GM19328 (cell line): ENCODE measurements around the gene FXYD7.
"Not testable (repeated sequence)": the region's sequence is repeated elsewhere in the genome, so short reads cannot be mapped to it uniquely, and the experiment has no call there.

ENCODE experiments used
- ATAC-seq: cut with Tn5 transposase; IDR thresholded peaks from one replicate; pipeline ENCODE4 v1.9.1; 2021; ENCODE audit warnings: mild to moderate bottlenecking, moderate library complexity; ENCODE audit not compliant: unreplicated experiment

Gene FXYD7

GRCh38 chr19:35142606-35143230, 337 bp upstream of the FXYD7 start:
- ATAC-seq = no peak

DNA sequence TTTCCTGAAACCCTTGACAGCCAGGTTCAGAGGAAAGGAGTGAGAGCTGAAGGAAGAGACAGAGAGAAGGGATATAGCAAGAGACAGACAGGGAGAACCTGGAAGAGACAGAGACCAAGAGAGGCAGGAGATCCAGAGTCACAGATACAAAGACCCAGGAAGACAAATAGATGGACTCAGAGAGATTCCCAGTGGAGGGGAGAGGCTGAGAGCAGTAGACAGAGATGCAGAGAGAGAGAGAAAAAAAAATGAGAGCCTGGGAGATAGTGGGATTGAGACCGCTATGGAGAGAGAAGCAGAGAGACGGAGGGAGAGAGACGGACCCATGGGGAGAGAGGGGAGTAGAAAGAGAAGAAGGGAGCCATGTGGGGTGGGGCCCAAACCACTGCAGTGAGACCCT, 763 bp downstream of the FXYD7 start:
- ATAC-seq = no peak

GRCh38 chr19:35144259-35144599, 1.2 kb downstream of the FXYD7 start:
- no peak for ATAC-seq

GRCh38 chr19:35144600-35145436, 1.8 kb downstream of the FXYD7 start:
- no peak for ATAC-seq

DNA sequence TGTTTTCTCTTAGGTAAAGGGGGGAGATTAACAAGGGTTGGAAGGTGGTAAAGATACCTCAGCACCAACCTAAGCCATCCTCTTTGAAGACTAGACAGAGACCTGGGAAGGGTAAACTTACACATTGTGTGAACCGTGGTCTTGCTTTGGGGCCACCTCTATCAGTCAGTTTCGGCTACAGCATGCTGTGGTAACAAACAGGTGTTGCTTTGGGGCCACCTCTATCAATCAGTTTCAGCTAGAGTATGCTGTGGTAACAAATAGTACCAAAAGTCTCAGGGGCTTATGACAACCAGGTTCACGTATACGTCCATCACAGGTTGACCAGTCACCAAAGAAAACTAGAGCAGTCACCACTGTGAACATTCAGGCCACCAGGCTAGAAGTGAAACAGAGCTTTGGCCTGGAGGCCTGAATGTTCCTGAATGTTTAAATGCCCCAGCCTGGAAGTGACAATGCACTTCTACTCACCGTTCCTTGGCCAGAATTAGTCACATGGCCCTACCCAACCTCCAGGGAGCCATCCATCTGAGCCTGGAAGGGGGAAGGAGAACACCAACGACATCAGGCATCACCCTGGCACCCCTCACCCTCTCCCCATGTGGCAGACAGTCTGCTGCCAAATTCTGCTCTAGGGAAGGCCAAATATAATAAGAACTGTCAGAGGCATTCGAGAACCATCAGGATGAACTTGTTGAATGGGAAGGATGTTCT, 3.8 kb downstream of the FXYD7 start:
- no peak for ATAC-seq

GRCh38 chr19:35149463-35149862, 6.4 kb downstream of the FXYD7 start:
- ATAC-seq = no peak

DNA sequence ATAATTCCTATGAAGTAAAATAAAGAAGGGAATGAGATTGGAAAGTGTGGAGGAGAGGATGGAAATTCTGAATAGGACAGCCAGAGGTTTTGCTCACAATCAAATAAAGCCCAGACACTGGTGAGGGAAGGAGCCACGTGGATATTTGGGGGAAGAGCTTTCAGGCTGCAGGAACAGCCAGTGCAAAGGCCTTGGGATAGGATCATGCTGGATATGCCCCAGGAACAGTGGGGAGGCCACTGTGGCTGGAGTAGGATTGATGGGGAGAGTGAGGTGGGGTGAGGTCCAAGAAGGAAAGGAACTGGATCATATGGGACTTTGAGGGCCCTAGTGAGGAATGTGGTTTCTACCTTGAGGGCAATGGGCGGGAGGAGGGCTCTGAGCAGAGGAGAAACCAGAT, 7.4 kb downstream of the FXYD7 start:
- no peak for ATAC-seq

GRCh38 chr19:35151273-35152065, 8.4 kb downstream of the FXYD7 start:
- no peak for ATAC-seq

DNA sequence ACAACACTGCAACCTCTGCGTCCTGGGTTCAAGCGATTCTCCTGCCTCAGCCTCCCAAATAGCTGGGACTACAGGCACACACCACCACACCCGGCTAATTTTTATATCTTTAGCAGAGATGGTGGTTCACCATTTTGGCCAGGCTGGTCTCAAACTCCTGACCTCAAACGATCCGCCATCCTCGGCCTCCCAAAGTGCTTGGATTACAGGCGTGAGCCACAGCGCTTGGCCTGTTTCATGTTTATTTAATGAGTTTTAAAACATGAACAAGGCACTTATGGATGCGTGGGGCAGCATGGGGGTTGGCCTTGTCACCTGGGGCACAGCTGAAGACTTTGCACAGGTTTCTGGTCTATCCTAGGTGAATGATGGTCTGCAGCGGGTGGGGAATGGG, 10.1 kb downstream of the FXYD7 start:
- ATAC-seq = not testable (repeated sequence)

DNA sequence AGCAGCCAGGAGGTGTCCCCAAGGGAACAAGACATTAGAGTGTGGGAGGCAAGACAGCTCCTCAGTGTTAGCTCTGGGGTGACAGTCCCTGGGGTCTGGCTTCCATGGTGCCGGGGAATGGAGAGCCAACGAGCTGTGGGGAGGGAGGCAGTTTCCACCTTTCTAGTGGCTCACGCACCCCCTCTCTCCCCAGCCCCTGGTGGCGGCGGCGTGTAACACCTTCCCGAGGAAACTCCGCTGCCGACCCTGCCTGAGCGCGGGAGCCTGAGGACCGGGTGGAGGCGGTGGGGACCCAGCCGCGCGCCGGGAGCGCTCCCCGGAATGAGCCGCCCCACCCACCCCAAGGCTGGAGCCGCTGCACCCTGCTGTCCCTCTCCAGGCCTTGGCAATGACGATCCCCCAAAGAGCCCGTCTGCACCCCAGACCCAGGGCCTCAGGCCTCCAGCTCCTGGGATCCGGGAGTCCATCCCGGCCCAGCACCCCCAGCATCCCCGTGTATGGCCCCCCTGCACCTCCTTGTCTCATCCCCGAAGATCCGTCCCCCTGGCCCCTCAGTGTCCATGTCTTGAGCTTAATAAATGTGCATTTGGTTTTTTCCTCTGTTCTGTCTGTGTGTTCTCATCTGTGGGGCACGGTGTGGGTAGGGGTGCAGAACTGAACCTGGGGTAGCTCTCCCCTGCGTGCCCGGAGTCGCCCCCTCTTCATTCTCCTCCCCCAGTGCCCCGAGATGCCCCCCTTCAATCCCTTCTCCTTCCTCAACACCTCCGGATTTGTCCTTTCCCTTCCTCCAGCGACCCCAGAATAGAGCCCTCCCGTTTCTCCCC, 10.9 kb downstream of the FXYD7 start:
- ATAC-seq = no peak

- no peak for ATAC-seq
Measured at GRCh38 chr19:35154525-35155406, 11.7 kb downstream of the FXYD7 start, which contains the start of gene FXYD5. FXYD5 (plus strand) TSS chr19:35154735; CDS start chr19:35155551, 816 bp downstream.

- ATAC-seq = no peak
Measured at GRCh38 chr19:35155441-35155840, 12.4 kb downstream of the FXYD7 start.

DNA sequence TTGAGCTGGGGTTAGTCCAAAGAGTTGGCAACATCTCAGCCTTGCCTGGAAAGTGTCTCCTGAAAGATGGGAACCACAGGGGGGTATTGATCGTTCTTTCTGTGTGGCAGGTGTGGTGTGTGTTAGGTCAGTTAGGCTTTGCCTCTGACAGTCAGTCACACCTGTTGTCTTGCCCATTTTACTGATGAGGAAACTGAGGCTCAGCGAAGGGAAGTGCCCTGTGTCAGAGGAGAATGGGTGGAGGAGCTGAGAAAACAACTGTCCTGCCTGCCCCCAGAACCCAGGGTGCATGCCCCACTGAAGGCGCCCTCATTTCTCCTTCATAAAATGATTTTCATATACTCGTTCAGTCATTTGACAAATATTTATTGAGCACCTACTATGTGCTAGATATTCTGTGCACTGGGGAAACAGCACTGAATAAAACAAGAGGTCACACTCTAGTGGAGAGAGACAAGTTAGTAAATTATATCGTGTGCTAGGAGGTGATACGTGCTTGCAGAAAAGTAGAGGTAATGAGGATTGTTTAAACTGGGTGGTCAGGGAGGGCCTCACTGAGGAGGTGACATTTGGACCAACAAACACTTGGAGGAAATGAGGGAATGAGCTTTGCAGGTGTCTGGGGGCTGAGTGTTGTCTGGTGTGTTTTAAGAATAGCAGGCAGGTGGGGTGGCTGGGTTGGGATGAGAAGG, 13.1 kb downstream of the FXYD7 start:
- ATAC-seq = no peak

- ATAC-seq = no peak
Measured at GRCh38 chr19:35156673-35157014, 13.6 kb downstream of the FXYD7 start.

DNA sequence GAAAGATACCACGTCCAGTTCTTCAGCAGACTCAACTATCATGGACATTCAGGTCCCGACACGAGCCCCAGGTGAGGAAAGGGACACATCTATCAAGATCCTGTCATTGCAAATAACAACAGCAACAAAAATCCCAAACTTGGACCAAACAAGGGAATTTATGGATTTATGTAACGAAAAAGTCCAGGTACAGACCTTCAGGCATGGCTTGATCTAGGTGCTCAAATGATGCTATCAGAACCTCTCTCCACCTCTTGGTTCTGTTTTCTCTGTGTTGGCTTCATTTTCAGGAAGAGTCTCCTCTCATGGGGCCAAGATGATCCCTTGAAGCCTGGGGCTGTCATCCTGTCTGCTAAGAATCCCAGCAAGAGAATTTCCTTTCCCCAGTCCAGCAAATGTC, 14.4 kb downstream of the FXYD7 start:
- ATAC-seq = no peak

DNA sequence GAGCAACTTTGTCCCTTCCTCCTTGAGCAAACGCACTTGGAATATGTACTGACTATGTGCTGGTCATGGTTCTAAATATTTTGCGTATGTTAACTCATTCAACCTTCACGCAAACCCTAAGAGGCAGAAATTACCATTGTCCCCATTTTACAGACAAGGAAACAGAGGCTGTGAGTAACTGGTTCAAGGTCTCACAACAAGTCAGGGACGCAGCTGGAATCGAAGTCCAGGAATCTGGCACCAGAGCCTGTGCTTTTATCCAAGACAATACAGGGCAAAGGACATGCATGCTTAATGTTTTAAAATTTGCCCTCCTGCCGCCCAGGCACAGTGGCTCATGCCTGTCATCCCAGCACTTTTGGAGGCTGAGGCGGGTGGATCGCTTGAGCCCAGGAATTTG, 16.6 kb downstream of the FXYD7 start:
- no peak for ATAC-seq

- ATAC-seq = no peak
Measured at GRCh38 chr19:35160629-35161433, 17.8 kb downstream of the FXYD7 start.

DNA sequence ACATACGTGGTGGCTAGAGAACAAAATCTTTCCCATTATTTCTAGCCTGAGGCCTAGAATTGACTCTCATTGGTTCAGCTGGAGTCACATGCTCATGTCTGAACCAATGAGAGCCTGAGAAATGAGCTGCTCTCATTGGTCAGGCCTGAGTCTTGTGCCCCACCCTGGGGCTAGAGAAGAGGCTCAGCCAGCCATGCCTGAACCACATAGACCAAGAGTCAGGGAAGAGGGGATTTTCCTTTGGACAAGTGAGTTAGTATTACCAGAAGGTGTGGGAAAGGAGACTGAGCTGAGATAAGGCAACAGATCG, 18.3 kb downstream of the FXYD7 start:
- ATAC-seq = no peak
